Cardiac fibroblast (primary cell): ENCODE measurements around the gene IRX5.

Experiments
- DNase-seq, 2 donors: peaks; one replicate each; pipeline versions ENCODE4 v3.0.0 to v3.0.0-alpha.2; 2010; ENCODE audit warnings: low read depth in 2 of 2
- H3K4me3 ChIP-seq, 2 donors: replicated peaks in 1 of 2; 1 replicate in 1 of 2; 2 replicates in 1 of 2; pipeline ENCODE4 v1.5.1; 2011; ENCODE audit warnings: low read depth in 2 of 2, low read length in 2 of 2, mild to moderate bottlenecking in 2 of 2, moderate library complexity in 1 of 2
- TF ChIP-seq, protein P1 (sequence below): IDR thresholded peaks from one replicate; pipeline ENCODE4 v1.5.1; 2011; ENCODE audit warnings: low read depth, mild to moderate bottlenecking, low read length, inconsistent platforms

The IRX5 gene

DNA sequence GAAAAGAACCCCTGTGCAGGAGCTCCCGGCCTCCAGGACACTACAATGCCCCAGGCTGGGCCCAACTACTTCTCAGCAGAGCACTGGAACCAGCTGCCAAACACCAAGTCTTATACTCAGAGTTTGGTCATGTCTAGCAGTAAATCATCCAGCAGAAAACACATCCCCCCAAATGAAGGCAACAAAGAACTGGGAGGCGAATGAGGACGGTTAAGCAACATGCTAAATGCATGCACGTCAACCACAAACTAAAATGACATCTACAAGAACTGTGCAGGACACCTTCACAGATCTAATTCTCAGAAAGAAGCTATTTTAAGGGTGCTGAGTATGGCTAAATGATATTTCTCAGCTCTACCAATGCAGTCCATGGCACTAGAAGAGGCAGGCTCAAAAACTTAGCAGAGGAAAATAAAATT lies 7.6 kb upstream of the IRX5 start:
- DNase-seq = no peak

DNA sequence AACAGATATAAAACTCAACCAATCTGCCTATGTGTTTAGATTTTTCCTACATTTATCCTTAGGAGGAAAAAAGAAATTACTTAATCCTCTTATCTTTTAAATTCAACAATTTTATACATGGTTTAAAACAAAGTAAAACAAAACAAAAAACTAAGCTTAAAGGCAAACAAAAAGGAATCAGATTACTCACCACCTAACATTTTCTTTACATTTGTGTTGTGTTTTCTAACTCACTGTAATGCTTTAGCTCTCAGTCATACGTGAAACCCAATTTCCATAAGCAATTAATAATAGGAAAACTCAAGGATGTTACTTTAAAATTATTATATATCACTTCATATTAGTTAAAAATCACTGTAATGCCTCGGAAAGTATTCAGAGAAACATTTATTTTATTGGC lies 6.7 kb upstream of the IRX5 start:
- H3K4me3 ChIP-seq = no peak overlapping the region

More for the DNA sequence above, 7.6 kb upstream of the IRX5 start:
- H3K4me3 ChIP-seq = no peak overlapping the region
- TF ChIP-seq, protein P1, sequence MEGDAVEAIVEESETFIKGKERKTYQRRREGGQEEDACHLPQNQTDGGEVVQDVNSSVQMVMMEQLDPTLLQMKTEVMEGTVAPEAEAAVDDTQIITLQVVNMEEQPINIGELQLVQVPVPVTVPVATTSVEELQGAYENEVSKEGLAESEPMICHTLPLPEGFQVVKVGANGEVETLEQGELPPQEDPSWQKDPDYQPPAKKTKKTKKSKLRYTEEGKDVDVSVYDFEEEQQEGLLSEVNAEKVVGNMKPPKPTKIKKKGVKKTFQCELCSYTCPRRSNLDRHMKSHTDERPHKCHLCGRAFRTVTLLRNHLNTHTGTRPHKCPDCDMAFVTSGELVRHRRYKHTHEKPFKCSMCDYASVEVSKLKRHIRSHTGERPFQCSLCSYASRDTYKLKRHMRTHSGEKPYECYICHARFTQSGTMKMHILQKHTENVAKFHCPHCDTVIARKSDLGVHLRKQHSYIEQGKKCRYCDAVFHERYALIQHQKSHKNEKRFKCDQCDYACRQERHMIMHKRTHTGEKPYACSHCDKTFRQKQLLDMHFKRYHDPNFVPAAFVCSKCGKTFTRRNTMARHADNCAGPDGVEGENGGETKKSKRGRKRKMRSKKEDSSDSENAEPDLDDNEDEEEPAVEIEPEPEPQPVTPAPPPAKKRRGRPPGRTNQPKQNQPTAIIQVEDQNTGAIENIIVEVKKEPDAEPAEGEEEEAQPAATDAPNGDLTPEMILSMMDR = no peak

DNA sequence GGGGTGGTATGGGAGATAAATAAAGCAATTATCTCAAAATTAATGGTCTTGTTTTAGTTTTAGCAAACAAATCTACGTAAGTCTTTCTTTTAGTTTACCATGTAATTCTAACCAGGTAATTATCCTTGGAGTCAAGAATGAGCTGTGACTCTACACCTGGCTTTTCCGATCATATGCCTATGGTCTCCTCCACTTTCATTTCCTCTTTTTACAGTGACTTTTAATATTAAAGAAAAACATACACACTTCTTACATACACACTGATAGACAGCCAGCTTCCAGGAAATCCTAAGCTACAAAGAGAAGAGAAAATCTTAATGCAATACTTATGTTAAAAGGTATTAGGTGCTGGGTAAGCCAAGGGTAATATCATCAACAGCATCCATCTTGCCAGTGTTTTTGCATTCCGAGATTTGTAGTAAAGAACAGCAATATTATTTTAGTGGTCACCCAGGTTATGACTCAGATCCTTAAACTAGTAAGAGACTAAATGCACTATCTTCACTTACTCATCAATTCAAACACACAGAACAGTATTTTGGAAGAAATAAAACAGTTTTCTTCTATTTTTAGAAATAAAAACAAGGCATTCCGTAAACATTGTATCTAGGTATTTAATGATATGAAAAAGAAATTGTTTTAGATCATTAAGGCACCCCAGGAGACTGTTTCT lies 4.4 kb upstream of the IRX5 start:
- H3K4me3 ChIP-seq = no peak overlapping the region
- DNase-seq = peak in 1 of 2 donors; percentile 81
- TF ChIP-seq, protein P1 = no peak

More for the DNA sequence above, 6.7 kb upstream of the IRX5 start:
- no peak for DNase-seq
- TF ChIP-seq, protein P1 = no peak

DNA sequence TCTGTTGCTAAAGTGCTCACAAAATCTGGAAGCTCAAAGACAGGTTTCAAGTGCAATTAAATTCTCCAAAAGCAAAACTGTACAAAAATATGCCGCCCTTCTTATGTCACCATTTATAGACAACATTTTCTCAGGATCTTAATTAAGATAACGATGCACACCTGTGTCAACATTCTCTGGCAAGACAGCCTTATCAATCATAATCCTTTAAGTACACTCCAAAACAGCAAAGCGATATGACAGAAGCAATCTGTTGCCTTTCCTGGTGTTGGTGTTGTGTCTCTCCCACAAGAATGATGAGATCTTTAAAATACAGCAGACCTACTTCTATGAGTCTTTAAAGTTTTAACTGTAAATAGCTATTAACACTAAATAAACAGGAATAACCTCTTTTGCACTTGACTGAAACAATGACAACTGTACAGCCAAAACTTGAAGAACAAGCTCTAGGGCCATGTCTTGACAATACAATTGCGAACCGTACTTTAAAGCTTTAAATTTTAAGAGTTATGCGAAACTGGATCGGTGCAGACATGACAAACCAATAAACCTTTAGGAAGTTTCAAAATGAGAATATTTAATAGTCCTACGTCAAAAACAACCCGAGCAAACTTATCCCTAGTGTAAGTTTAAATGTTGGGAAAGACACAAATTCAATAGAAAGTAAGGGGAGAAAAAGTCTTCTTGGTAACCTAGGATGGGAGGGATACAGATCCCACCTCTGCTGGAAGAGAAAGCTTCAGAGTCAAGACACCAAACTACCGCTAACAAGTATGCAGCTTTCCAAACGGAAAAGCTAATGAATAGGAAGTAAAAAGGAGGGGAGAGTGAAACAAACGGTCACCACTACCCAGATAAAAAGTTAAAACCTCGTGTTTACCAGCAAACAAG lies 3.3 kb upstream of the IRX5 start:
- peak overlapping the region; percentile 60 to 68 for H3K4me3 ChIP-seq
- TF ChIP-seq, protein P1 = no peak
- no peak for DNase-seq

DNA sequence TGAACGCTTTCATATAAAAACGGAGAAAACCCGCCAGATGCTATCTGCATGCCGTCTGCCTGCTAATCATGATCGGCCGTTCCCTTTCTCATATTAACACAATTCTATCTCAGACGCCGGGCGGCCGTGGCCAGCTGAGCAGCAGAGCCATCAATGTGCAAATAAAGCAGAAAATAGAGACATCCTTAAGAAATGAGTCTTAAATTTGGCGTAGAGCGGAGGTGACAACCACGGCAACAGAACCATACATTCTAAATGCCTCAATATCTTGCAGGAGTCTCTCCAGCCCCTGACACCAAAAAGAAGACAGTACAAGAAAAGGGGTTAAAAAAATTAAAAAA lies 2.7 kb upstream of the IRX5 start:
- TF ChIP-seq, protein P1 = no peak
- peak in 1 of 2 donors; percentile 42 for DNase-seq
- H3K4me3 ChIP-seq = peak overlapping the region; percentile 60 to 68

DNA sequence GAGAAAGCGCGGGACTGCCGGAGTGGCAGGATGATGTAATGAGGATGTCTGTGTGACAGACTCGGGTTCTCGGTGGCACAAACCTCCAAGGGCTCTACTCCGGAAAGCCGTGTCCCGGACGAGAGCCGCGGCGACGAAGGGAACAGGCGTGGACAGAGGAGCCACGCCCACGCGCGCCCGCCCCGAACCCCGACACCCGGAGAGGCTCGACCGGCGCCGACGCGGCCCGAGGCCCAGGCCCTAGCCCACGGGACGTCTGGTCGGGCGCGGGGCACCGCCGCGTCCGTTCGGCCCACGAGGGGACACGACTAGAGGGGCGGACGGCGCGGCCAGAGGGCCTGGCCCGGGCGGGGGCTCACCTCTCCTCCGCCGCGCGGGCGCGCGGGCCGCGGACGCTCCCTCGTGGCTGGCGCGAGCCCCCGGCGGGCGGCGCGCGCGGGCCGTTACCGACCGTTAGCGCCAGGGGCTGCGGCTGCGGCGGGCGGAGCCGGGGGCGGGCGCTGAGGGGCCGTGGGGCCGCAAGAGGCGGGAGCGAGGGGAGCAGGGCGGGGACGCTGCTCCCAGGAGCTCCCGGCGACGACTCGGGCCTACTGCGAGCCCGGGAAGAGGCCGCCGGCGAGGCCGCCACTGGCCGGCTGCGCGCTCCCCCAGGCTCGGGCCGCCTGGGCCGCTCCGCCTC lies 2.1 kb upstream of the IRX5 start:
- H3K4me3 ChIP-seq = peak overlapping the region; percentile 68 to 69

More for the DNA sequence above, 2.1 kb upstream of the IRX5 start:
- peak in 1 of 2 donors; percentile 46 for DNase-seq
- TF ChIP-seq, protein P1 = no peak
